Activated CD4-positive, alpha-beta T cell treated with anti-CD3 and anti-CD28 coated beads, Interleukin-2, amount 50 U/mL, for 1 hour (primary cell): ENCODE results near the gene NMT1.

Experiments
- DNase-seq: peaks from one replicate; pipeline ENCODE4 v3.0.0-alpha.2; 2020

NMT1 gene

DNA sequence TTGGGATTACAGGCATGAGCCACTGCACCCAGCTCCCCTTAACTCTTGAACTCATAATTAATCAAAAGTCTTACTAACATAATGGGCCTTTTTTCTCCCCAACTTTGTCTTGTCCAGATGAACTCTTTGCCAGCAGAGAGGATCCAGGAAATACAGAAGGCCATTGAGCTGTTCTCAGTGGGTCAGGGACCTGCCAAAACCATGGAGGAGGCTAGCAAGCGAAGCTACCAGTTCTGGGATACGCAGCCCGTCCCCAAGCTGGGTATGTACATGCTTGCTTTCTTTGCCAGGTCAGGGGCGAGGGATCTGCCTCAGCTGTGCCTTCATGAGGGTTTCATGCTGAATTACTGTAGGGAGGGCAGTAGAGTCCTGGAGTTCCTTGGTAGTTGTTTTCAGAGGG is 25.3 kb downstream of the NMT1 start:
- DNase-seq = no peak

GRCh38 chr17:45086865-45087503 is 25.9 kb downstream of the NMT1 start:
- DNase-seq = no peak

GRCh38 chr17:45087504-45087975 is 26.4 kb downstream of the NMT1 start:
- no peak for DNase-seq

GRCh38 chr17:45087978-45088377 is 26.9 kb downstream of the NMT1 start:
- no peak for DNase-seq

DNA sequence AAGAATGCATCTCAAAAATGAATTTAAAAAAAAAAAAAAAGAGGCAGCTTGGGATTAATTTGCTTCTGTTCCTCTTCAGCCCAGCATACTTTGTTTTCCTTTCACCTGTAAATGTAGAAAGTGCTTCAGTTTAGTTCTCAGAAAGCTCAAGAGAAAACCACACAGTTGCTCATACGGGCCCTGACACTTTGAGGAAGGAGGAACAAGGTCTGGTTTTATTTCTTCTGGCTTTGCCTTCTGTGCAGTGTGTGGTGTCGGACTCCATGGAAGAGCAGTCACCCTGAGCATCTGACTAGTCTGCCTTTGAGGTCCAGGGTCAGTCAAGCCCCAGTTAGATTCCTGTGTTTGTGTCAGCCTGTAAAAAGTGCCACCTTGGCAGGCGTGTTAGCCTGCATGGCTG is 27.6 kb downstream of the NMT1 start:
- DNase-seq = no peak

DNA sequence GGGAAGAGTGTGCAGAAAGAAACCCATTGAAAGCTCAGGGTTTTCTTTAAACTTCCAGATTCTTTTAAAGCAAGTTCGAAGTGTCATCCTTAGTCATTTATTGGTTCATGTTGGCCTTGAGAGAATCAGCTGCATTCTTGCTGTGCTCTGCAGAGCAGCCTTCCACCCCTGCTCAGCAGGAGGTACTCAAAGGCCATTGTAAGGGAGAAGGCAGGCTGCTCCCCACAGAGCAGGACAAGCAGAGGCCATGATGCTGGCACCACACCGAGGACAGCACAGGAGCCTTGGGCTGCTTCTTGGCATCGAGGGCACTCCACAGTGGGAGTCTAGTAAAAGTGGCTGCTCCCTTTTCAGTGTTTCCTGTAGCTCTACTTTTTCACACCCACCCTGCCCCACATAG is 29.6 kb downstream of the NMT1 start:
- no peak for DNase-seq

DNA sequence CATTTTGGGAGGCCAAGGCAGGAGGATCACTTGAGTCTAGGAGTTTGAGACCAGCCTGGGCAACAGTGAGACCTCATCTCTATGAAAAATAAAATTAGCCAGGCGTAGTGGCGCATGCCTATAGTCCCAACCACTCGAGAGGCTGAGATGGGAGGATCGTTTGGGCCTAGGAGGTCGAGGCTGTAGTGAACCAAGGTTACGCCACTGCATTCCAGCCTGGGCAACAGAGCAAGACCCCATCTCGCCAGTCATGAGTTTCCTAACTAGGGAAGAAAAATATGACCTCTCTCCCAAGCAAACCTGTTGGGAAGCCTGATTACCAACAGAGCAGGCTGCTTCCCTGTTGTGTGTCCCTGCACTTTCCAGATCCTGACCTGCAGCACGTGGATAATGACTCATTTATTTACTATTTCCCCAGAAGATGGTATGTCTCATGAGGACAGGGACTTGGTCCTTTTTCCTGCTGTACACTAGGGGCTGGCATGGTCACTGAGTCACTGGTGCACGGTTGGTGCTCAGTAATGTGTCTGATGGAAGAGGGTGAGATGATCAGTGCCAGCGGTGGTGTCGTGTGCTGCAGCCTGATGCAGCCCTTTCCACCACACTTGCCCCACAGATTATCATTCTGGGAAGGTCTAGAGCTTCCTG is 30.8 kb downstream of the NMT1 start:
- no peak for DNase-seq

DNA sequence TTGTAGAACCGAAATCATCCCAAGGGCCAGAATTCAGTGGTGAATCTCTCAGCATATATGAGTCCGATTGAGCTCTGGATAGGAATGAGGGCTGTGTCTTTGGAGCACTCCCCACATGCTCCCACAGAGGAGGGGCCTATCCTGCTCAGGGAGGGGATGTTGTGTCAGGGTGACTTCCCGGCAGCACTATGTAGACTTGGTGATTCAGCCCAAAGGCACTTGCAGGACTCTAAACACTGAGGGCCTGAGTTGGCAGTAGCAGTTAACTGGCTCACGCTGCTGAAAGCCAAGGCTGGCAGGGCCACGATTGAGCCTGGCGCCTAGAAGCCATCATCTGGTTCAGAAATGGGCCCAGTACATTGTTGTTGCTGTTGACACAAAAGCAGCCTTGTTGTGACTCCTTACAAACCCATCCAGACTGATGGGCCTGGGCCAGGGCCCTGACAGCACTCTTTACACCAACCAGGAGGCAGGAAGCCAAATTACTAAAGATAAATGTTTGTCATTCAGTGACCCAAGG is 31.9 kb downstream of the NMT1 start:
- DNase-seq = no peak

DNA sequence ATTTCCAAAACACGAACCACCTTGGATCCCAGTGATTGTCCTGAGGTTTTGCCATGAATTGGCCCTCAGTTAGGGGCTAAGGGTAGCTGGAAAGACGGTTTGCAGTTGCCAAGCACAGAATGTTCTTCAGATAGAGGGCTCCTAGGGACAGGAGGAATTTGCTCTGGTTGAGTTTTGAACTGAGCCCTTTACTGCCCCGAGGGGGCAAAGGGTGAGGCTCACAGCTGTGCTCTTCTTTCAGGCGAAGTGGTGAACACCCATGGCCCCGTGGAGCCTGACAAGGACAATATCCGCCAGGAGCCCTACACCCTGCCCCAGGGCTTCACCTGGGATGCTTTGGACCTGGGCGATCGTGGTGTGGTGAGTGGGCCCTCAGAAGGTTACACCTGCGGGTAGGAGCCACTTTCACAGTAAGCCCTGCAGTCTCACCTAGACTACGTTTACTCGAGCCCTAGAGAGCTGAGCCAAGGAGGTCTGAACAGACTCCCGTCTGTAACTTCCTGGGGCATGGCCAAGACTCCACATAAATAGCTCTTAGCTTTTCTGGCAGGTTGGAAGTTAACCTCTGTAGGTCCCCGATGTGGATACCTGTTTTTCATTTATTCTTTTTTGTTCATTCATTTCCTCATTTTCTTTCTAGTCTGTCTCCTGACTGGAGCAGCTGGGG is 32.5 kb downstream of the NMT1 start:
- DNase-seq = no peak

DNA sequence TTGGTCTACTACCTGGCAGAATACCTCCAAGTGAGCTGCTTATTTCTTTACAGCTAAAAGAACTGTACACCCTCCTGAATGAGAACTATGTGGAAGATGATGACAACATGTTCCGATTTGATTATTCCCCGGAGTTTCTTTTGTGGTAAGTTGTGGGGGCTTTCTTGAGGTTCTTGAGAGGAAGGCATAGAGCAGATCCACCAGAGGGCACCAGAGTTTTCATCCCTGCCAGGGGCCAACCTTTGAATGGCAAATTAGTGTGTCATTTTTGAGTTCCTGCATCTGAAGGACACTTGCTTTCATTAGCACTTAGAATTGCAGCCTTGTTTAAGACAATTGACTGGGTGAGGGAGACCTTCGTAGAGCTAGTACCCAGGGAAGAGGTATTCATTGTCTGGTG is 35.0 kb downstream of the NMT1 start:
- no peak for DNase-seq

DNA sequence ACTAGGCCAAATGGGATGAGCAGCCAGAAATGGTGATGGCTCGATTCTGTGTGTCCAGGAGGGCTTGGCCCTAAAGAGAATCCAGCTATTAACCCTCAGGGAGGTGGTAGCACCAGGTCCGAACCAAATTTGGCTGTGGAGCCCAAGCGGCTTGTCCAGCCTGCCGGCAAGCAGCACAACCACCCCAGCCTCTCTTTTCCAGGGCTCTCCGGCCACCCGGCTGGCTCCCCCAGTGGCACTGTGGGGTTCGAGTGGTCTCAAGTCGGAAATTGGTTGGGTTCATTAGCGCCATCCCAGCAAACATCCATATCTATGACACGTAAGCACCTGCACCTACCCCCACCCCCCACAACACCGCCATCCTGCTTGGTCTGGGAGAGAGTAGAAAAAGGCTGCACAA is 35.8 kb downstream of the NMT1 start:
- DNase-seq = no peak

DNA sequence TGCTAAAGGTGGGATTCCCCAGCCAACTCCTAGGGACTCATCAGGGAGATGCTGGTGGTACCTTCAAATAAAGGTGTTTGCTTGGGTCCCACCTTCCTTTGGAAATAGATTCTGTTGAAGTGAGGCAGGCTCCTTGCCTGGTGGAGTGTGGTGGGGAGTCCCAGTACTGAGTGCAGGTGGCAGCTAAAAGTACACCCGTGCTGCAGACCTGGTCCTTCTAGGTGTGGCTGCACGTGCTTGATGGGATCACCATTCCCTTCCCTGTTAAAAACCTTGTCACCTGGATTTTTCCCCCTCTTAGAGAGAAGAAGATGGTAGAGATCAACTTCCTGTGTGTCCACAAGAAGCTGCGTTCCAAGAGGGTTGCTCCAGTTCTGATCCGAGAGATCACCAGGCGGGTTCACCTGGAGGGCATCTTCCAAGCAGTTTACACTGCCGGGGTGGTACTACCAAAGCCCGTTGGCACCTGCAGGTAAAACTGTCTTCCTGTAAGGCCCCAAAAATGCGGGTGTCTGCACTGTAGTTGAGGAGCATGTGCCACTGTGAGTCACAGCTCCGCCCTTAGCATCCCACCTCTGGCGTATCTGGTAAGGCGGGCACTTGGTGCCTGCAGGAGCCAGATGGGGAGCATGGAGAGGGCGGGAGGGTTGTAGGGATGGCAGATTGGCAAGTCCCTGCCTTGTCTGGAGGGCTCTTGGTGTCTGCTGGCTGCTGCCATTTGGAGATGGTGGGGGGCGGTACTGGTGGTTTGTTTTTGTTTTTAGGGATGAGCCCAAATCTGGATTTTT is 37.2 kb downstream of the NMT1 start:
- no peak for DNase-seq

DNA sequence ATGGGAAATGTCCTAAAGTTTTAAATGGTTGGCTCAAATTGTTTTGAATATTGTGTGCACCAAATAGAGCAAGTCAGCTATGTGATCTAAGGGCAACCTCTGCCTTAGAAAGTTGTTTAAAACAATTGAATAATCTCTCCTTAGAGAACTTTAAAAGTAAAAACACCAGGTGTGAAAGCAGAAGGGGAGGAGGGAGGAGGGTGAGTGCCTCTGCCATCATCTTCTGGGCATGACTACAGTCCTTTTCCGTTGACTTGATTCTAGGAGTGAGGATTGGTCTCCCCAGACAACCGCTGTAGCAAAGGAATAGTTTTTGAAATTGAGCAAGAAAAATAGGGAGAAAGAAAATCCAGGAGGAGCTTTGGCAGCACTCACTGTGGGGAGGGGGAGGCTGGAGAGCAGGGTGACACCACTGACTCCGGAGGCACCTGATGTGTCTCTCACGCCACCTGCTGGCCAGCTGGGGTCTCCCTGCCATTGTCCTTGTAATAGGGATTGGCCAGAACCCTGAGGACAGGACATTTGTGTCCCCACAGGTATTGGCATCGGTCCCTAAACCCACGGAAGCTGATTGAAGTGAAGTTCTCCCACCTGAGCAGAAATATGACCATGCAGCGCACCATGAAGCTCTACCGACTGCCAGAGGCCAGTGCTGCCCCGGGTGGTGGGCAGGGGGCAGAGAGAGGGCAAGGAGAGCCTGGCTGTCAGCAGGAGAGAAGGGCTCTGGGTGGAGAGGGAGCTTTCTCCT is 37.9 kb downstream of the NMT1 start:
- peak; percentile 78 for DNase-seq

DNA sequence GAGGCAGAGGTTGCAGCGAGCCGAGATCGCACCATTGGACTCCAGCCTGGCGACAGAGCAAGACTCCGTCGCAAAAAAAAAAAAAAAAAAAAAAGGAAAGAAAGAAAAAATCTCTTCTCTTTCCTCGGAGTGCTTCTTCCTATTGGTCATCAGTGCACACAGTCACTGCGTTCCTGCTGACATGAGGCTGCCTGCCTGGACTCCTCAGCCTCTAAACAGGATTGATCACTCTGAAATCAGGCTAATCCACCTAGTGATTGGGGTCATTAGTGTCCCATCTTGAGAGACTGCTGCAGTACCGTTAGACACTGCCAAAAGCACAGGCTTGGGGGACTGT is 40.4 kb downstream of the NMT1 start:
- no peak for DNase-seq

DNA sequence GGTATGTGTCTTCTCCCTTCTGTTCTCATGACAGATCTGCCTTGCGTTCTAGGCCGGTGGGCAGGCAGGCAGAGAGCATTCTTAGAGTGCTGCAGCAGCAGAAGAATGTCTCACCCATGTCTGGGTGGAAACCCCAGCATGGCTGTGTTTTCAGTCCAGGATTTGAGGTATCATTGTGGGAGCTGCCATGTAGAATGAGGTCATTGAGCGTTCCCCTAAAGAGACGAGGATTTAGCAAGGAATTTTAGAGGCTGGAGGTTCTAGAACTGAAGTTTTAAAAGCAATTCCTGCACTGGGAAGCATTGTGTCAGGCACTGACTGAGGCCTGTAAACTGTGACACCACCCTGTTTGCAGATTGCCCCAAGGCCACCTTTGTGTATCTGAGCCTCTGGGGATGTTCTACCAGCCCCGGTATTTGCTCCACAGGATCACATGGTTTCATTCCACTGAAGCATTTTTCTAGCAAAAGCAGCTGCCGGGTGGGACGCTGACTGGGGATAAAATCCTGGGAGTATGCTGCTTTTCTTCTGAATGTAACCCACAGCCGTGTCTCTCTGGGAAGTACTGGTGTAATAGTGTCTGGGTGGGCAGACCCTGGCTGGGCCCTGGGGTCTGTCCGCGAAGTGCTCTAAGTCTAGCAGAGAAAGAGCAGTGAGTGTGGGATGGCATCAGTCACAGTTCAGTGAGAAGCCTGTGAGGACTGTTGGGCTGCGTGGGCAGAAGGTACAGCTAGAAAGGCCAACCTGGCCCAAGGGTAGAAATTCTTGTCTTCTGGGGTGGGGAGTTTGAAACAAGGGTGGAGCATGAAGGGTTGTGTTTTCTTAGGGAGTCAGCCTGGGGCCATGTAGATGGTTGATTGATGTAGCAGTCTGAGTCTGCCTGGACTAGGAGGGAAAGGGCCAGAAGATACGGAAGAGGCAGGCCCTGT is 41.0 kb downstream of the NMT1 start:
- DNase-seq = no peak

DNA sequence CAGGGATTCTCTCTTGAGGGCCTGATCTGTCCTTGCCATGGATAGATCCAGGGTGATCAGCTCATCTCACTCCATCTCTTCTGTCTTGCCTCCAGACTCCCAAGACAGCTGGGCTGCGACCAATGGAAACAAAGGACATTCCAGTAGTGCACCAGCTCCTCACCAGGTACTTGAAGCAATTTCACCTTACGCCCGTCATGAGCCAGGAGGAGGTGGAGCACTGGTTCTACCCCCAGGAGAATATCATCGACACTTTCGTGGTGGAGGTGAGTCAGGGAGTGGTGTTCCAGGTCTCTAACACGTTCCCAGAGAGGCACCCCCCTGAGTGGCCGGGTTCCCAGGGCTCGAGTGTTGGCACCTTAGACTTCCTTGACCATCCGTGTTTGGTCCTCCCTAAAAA is 41.7 kb downstream of the NMT1 start:
- no peak for DNase-seq

DNA sequence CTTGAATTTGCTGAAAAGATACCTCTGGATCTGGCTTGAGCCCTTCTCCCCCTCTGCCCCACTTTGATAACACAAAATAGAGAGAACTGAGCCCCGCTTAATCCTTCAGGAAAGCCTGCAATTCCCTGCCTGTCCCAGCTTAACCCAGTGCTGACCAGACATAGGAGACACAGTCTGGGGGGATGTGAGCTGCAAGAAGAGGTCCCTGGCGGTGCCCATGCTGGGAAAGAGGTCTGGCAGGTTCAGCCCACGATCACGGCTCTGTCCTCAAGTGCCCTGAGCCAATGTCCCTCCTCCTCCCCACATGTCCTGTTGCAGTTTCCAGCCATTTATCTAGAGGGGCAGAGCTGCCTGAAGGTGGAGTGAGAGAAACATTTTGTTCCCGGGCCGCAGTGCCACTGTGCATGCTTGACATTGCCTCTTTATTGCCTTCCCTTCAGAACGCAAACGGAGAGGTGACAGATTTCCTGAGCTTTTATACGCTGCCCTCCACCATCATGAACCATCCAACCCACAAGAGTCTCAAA is 42.2 kb downstream of the NMT1 start:
- DNase-seq = no peak

GRCh38 chr17:45104029-45104428 is 42.9 kb downstream of the NMT1 start:
- no peak for DNase-seq

- no peak for DNase-seq
These were observed 43.4 kb downstream of the NMT1 start for GRCh38 chr17:45104497-45104896.

DNA sequence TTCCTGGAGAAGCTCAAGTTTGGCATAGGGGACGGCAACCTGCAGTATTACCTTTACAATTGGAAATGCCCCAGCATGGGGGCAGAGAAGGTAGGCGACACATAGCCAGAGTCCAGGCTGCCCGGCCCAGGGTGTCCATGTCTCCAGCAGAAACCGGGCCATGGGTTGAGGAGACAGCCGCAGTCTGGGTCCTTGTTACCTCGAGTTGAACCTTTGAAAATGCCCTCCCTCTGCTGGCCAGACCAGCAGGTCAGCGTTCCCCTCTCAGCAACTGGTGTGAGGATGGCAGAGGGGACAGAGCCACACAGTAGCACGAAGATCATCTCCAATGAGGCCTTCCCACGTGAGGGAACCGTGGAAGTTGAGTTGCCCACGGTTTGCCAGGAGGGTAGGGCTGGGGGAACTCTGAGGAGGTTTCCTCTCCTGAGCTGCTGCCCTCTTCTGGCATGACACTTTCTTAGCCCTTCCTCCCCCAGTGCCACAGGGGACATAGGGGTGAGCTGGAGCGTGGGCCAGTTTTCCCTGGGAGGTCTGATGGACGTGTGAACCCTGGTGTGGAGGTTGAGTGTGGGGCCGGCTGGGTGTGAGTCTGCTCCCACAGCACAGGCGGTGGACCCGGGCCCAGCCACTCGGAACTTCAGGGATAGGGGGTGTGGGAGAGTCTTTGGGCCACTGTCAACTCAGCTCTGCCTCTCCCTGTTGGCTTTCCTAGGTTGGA is 43.9 kb downstream of the NMT1 start:
- no peak for DNase-seq

- no peak for DNase-seq
These were observed 45.0 kb downstream of the NMT1 start for GRCh38 chr17:45106096-45106495.
